HL-60 (cell line): ENCODE data around the gene GTF3C1.

Experiments used
- DNase-seq, 2 experiments: peaks; one replicate each; pipeline ENCODE4 v3.0.0-alpha.2; 2010 to 2020; ENCODE audit warnings: low read depth in 1 of 2, low spot score in 1 of 2
- H3K27ac ChIP-seq: fragments of 250-450 bp; sonication (Bioruptor Pico); replicated peaks from 2 replicates; pipeline ENCODE4 v1.5.1; 2020; ENCODE audit warnings: mild to moderate bottlenecking, moderate library complexity
- H3K27me3 ChIP-seq: fragments of 250-450 bp; sonication (Bioruptor Pico); 2 replicates; pipeline ENCODE4 v1.5.1; 2021; ENCODE audit warnings: mild to moderate bottlenecking, moderate library complexity; ENCODE audit not compliant: insufficient read depth, poor library complexity, severe bottlenecking
- H3K4me3 ChIP-seq: replicated peaks from 2 replicates; pipeline ENCODE4 v1.5.1; 2011; ENCODE audit warnings: mild to moderate bottlenecking, control low read depth, low read length; ENCODE audit not compliant: insufficient read depth
- CTCF ChIP-seq: IDR thresholded peaks from one replicate; pipeline ENCODE4 v1.5.1; 2011; ENCODE audit warnings: low read length, control low read depth, inconsistent platforms; ENCODE audit not compliant: insufficient read depth
- GABPA ChIP-seq: IDR thresholded peaks from 2 replicates; pipeline ENCODE4 v1.6.1; 2012; ENCODE audit warnings: low read depth
- POLR2AphosphoS5 ChIP-seq: IDR thresholded peaks from 2 replicates; pipeline ENCODE4 v1.6.1; 2012; ENCODE audit warnings: low read depth
- REST ChIP-seq: IDR thresholded peaks from 2 replicates; pipeline ENCODE4 v1.6.1; 2012; ENCODE audit warnings: low read depth; ENCODE audit not compliant: insufficient replicate concordance
- SPI1 ChIP-seq: IDR thresholded peaks from 2 replicates; pipeline ENCODE4 v1.6.1; 2012; ENCODE audit warnings: low read depth, mild to moderate bottlenecking, borderline replicate concordance

The GTF3C1 gene

GRCh38 chr16:27585200-27585599 is 35.5 kb upstream of the GTF3C1 start:
- DNase-seq: no peak
- TF ChIP-seq CTCF: no peak
- TF ChIP-seq SPI1: no peak
- TF ChIP-seq REST: no peak
- no peak for TF ChIP-seq GABPA
- TF ChIP-seq POLR2AphosphoS5: no peak
- H3K27ac ChIP-seq: no peak overlapping the region
- no peaks in the 10 kb centered on the region for H3K27me3 ChIP-seq
- no peak overlapping the region for H3K4me3 ChIP-seq

- TF ChIP-seq SPI1 (no peak), CTCF (no peak), POLR2AphosphoS5 (no peak), REST (no peak), GABPA (no peak)
- Histone ChIP-seq H3K4me3 (no peak overlapping the region), H3K27ac (no peak overlapping the region), H3K27me3 (no peaks in the 10 kb centered on the region)
- DNase-seq: no peak
These were observed 33.9 kb upstream of the GTF3C1 start for GRCh38 chr16:27583634-27584033.

- DNase-seq: no peak
- H3K27me3 ChIP-seq: no peaks in the 10 kb centered on the region
- no peak for TF ChIP-seq CTCF
- TF ChIP-seq GABPA: no peak
- no peak for TF ChIP-seq SPI1
- TF ChIP-seq REST: no peak
- TF ChIP-seq POLR2AphosphoS5: no peak
- H3K27ac ChIP-seq: no peak overlapping the region
- no peak overlapping the region for H3K4me3 ChIP-seq
These were observed 33.2 kb upstream of the GTF3C1 start for GRCh38 chr16:27582883-27583282.
